Nucleus accumbens (tissue), 56 donors: ENCODE data around the gene KCTD18.

Source experiments
- DNase-seq, 56 donors: peaks; one replicate each; lab custom pipeline; 2025; lab: John Stamatoyannopoulos, UW

The KCTD18 gene

DNA sequence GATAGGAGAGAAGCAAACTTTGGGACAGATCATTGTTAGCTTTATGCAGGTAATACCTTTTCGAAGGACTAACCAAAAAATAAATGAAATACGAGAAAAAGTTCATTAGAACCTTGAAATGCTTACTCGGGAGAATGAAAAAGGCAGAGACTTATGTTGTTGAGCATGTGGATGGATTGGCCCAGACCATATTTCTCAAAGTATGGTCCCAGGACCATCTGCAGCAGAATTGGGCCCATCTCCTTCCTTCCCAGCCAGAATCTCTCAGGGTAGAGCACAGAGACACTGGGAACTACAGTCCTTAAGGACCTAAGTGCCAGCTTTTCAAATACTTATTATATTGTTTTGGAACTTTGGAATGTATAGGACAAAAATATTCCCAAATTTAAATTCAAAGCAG, 50.8 kb downstream of the KCTD18 start:
- no peak for DNase-seq

DNA sequence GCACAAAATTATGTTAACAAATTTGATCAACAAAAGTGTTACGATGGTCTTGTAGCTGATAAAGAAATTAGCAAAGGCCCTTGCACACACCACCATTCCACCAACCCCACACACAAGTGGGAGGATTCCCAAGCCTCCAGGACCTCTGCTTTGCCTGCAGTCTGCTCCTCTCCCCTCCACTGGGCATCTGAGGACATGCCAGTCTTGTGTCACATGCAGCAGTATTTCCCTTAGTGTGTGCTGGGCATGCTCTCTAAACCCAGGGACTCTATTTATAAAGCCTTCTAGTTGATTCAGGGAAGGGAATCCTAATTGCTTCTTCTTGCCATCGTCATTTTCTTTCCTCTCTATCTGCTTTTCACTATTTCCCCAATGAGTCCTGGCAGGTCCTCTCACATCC, 53.3 kb downstream of the KCTD18 start:
- DNase-seq = peak in 5 of 56 donors; percentile 12 to 34 (median 25)

DNA sequence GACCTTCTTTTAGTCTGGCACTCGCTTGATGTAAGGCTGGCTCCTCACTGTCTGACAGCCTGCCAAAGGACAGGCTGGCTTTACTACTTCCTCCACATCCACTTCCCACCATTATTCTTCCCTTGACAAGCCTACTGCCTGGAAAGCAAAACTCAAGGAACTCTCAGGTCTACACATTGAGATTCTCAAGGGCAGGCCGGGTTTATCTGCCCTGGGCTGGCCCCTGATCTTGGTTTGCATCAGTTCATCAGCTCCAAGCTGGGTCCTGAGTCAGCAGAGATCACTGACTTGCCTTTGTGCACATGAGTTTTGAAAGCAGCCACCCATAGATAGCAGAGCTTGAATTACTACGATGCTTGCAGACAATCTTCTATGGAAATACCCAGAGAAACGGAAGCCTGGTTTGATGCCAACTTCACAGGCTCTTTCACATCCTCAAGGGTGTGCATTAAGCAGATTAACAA, 53.9 kb downstream of the KCTD18 start:
- DNase-seq = peak in 2 of 56 donors; percentile 16 to 30

DNA sequence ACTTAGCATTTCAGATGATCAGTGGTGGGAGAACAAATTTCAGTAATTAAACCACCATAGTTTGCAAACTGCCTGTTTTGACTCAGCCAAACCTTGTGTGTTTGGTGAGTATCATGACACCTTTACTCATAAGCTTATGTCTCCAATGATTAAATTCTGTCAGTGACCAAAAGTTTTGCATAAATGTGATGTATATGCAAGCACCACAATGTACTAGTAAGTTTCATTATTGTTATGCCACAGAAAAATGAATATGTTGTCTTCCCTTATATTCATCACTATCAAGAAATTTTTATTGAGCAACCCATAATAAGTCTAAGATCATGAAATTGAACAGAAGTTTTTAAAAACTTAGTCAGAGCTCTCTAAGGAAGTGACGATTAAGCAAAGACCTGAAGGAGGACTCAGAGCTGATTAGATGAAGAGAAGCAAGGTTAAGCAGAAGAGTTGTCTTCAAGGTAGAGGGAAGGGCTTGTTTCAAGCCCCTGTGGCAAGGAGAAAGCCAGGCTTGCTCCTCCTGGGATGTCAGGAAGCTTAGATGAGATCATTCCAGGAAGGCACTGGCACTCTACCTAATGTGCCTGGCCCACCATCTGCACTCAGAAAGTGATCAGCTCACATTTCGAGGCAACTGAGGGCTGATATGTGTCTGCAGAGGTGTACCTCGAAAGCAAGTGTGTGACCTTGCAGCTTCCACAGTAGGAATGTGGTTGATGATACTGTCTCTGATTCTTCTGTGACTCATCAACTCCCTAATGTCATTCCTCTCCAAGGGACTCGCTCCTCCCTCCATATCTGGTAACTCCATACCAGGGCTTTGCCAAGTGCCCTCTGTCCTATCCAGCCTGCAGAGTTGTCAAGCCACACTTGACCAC, 54.7 kb downstream of the KCTD18 start:
- DNase-seq = no peak

DNA sequence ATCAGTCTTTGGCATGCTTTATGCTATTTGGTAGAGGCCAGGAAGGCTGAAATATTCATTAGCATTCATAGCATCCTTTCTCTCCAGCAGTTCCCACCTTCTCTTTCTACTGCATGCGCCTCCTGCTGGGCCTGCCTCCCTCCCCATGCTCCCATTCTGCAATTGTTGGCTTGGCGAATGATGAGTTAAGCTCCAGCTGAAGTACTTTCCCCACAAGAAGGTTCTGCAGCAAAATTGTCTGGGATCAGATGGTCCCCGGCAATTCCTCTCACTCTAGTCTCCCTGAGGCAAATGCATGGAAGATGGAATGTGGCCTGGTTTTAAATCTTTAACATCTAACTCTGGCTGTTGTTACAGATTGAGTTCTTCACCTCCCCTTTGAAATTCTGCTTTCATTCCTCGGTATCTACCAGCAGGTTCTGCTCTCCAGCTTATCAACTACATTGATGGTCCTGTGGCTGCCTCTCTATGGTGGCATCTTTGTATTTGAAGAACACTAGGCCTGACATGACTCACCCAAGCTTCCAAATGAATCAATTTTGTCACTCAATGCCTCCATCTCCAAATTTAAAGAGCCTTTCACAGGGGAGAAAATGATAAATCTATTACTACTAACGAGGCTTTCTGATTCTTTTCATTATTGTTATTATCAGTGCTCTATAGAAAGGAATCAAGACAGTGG, 55.9 kb downstream of the KCTD18 start:
- DNase-seq = no peak

DNA sequence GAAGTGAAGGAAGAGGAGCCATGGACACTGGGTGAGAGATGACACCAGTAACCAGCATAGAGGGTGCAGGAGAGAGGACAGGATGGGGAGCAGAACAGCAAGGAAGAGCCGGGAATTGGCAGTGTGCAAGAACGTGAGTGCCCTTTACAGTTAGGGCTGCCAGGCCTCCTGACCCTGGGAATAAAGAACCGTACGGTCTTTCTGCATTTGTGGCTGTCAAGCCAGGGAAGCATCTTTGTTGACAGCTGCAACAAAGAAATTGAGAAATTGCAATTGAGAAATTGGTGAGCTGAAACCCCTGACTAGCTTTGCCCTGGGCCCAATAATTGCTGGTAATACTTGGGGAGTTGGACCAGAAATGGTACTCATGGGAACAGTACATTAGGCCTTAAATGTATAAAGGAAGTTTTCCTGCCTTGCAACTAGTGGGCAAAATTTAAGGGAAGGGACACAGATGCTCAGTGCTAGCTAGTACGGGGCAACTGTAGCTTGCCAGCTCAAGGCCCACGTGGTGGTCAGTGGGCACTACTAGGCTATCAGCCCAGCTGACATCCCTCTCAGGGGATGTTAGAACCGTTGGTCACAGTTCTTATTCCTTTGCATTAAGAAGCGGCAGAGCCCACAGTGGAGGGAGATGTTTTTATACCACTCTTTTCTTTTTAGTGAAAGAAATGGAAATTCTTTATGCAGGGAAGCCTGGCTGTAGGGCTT, 56.6 kb downstream of the KCTD18 start:
- no peak for DNase-seq

DNA sequence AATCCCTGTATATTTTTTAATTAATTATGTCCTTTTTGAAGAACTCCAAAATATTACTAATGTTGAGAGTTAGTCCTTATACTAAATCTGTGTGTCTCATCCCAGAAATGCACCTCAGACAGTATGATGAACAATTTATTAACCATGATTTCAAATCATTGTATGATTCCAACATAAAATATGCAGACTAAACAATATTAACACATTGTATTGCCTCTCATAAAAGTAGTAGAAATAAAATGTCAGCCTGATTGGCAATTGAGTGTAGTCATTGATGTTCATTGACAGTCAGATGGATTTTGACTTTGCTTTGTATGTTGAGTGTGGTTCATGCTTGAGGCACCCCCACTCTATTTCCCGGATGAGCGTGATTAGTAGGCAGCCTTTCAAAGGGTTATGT, 57.5 kb downstream of the KCTD18 start:
- DNase-seq = no peak

DNA sequence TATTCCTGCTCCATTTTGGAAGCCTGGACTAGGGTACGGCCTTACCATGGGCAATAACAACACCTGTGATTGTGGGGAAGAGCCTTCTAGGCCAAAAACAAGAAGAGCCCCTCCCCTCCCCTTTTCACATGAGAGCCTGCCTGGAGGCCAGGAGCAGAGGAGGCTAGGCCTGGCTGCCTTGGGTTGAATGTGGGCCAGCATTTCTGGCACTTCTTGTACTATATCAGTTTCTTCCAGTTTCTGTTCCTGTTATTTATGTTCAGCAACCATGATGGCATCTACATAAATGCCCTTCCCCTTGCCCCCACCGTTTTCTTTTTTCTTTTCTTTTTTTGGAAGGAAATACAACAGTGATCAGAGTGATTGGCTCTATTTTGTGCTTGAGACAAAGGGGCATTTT, 58.4 kb downstream of the KCTD18 start:
- no peak for DNase-seq

DNA sequence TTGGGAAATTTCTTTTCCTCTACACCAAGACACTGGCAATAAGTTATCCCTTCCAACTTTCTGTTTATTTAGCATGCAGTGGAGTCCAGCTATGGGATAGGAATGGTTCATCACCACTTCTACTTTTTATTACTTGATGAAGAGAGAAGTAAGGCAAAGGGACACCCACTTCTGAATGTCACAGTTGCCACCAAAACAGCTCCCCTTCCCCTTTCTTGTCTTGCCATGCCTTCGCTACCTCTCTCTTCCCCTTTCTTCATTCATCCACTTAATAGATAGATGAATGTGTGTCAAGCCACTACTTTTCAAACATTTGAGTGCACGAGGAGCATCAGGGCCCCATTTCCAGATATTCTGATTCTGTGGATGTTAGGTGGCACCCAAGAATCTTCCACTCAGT, 59.6 kb downstream of the KCTD18 start:
- DNase-seq = no peak

DNA sequence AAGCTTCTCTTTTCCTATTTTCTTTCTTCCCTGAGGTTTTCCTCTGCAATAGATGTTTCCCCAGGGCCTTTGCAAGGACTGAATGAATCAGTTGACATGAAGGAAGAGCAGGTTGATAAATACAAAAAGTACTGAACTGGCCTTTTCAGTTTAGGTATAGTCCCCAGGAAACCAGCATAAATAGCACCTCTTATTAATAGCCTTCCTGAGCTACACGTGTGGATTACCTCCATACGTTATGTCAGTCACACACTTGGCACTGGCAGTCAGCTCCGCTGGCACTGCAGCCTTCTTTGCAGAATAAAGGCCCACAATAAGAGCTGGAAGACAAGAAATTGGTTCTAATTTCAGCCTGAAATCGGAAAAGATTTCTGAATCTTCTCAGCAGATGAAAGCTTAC, 60.7 kb downstream of the KCTD18 start:
- DNase-seq = no peak

DNA sequence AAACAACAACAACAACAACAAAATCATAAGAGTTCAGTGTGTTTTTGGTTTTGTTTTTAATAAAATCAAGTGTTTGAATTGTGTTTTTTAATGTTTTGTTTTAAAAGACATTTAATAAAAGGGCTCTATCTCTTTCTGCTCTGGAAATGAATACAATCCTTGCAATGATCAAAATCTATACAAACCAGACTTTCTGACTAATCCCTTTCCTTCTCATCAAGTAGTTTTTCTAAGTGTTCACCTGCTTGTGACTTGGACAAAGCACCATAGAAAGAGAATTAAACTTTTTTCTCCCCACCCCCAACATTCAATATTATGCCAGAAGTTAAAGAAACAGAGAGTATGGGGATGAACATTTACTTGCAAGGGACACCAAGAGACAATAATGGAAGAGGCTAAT, 61.4 kb downstream of the KCTD18 start:
- DNase-seq = no peak

DNA sequence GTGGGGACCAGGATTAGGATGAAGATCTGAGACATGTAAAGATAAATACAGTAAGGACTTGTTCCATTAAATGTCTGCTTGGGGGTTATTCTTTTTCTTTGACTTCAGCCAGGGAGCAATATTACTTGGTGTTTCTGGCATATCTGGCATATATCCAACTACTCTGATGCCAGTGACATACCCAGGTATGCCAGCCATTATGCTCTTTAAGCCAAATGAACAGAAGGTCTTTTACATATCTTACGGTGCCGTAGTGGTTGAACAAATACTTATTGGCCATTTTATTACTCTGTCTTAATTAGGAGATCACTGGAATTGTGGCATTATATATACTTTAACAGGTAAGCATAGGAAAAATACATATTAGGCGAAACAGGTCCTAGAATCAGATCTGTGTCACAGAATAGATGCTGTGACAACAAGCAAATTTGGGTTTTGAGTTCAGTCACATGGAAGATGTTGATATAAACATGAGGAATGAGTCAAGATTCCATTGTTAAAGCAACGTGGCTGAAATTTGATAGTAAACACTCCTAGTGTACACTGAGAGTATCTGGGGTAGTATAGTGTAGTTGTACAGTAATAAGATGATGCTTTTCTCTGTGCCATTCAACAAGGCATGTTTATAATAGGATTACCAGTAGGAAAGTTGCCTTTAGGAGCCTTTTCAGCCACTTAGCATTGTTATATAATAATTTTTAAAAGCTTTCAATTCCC, 62.6 kb downstream of the KCTD18 start:
- no peak for DNase-seq

DNA sequence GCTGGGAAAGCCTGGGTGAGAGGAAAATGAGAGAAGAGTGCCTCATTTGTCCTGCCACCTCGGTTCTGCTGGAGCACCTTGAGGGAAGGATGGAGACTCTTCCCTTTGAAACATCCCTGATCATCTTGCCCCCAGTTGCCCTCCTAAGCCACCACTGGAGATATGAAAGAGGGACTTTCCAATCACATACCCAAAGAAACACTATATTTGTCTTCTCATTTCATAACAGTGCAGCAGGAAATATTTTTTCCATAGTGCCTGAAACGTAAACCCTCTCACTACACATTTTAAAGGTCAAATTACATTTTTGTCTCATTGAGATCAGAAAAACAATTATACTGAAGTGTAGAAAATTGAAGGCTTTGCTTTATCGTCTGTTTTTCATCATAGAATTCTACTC, 63.3 kb downstream of the KCTD18 start:
- DNase-seq = no peak

DNA sequence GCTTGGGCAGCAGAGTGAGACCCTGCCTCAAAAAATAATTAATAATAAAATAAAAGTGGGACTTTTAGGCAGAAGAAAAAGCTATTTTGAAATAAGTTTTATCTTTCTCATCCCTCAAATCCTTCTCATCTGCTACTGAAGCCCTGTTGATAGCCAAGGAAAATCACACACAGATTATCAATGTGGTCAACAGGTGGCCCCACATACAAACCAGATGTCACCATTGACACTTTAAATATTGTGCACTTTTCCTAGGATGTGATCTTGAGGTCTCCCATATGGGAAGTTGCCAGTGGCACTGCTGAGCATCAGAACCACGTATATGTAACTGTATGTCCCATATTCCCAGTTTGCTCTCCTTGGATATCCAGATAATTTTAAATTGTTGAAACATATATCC, 64.6 kb downstream of the KCTD18 start:
- DNase-seq = no peak

DNA sequence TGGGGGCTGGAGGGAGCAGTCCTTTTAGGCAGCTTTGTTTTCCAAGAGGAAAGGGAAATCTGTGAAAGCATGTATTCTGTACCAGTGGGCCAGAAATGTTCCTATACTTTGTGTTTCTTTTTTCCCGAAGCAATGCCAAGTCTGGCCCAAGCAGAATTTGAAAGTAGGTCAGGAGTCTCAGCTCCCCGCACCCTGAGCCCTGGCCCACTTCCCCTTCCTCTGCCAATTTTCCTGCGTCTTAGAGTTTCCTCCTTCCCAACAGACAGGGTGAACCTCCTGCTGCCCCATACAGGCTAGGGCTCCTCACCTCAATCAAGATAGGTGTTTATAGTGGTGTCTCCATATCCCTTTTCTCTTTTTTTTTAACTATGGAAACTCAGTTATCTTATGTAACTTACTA, 65.3 kb downstream of the KCTD18 start:
- DNase-seq = peak in 1 of 56 donors; percentile 33

DNA sequence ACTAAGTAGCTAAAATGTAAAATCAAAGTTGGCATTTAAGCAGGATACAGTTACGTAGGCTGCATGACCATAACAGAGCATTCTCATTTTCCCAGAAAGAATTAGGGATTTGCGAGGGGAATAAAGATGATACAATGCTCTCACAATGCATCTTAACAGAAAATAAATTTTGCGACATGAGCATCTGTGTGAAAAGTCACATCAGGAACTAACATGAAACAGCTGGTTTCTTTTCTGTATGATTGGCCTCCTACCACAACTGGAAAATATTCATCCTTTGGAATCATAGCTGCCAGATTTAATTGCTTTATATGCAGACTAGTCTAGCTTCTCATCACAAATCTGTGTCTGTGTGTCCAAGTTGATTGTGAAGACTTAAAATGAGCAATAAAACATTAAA, 66.0 kb downstream of the KCTD18 start:
- DNase-seq = no peak

DNA sequence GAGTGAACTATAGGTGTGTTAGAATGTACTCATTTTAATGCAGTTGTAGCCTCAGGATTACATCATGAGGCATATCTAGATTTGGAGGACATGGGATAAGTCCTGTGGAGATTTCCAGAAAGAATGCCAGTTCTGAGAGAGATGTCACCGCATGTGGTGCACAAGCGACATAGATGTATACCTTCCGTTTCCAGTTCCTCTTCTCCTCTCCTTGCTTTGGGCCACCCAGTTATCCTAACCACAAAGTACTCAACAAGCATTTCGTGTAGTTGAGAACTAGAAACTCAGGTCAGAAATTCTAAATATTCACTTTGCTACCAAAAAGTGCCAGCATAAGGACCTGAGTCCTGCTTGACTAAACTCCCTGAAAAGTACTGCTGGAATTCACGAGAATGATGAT, 66.5 kb downstream of the KCTD18 start:
- DNase-seq = no peak

DNA sequence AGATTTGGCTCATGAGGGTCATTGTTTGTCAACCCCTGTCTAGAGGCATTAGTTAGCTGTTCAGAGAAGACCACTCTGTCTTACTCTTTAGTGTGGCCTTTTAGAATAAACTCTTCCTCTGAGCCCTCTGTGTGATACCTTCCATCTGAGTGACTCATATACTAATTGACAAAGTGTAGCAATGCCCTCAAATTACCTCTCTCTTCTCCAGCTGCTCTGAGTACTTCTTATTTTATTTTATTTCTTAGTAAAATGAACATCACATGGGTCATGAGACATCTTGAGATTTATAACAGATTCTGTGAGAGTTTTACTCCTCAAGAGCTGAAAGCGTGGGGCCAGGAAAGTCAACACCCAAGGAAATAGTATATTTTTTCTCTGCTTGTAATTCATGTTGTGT, 67.4 kb downstream of the KCTD18 start:
- DNase-seq = no peak

DNA sequence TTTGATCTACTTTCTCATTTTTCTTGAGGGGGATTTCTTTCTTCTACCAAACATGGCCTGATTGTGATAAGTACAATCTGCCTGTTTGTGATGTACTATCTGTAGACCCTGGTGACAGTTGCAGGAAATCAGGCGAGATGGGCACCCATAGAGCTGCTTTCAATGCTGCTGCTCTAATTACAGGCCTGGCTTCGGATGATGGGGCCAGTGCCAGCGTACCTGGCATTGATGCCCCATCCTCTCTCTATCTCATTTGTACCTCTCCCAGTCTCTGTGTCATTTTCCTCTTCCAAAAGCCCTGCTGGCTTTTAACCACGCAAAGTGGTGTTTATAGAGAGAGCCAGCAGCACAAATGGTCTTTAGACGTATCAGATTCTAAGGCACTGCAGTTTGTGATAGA, 69.9 kb downstream of the KCTD18 start:
- DNase-seq = no peak
